Raji (cell line): ENCODE data around the gene GALNT2.

Experiments used
- POLR2A ChIP-seq: IDR thresholded peaks from 2 replicates; pipeline ENCODE4 v1.6.1; 2011; ENCODE audit warnings: low read depth, low read length, control low read depth; ENCODE audit not compliant: insufficient read depth

GALNT2 gene

DNA sequence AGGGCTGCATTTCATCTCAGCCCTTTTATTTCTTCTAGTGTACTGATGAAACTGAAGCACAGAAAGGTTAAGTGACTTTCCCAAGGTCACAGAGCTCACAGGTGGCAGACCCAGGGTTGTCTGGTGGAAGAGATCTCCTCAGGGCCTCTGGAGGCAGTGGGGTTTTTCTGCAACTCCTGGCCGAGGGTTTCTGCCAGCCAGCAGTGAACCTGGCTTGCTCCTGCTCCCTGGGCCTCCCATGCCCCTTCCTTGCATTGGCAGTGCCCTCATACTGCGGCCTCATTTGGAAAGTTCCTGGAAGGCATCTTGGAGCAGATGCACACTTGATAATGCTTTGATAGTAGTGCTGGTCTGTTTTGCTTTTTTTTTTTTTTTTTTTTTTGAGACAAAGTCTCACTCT lies 7.7 kb downstream of the GALNT2 start:
- no peak for TF ChIP-seq POLR2A

DNA sequence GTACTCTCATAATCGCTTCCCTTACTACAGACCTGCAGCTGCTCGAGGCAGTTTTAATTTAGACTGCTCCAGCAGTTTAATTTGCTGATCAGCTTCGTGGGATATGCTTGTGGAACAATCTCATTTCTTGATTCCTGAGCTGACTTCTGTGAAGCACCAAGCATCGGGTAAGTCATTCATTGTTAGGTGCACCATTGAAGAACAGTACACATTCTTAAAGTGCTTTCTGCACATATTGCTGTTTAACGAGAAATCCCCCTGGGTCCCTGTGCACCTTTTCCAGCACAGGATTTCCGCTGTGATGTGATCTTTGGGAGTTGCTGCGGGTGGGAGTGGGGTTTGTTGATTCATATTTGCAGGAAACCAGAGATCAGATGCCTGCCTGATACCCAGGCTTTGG lies 9.1 kb downstream of the GALNT2 start:
- TF ChIP-seq POLR2A: no peak

GRCh38 chr1:230077011-230077410 lies 10.0 kb downstream of the GALNT2 start:
- TF ChIP-seq POLR2A: no peak

- TF ChIP-seq POLR2A: no peak
Observed at GRCh38 chr1:230077436-230078213, 10.6 kb downstream of the GALNT2 start.

GRCh38 chr1:230079199-230080024 lies 12.4 kb downstream of the GALNT2 start:
- no peak for TF ChIP-seq POLR2A

- no peak for TF ChIP-seq POLR2A
Observed at GRCh38 chr1:230080822-230081221, 13.8 kb downstream of the GALNT2 start.

- TF ChIP-seq POLR2A: no peak
Observed at GRCh38 chr1:230081751-230082150, 14.7 kb downstream of the GALNT2 start.

DNA sequence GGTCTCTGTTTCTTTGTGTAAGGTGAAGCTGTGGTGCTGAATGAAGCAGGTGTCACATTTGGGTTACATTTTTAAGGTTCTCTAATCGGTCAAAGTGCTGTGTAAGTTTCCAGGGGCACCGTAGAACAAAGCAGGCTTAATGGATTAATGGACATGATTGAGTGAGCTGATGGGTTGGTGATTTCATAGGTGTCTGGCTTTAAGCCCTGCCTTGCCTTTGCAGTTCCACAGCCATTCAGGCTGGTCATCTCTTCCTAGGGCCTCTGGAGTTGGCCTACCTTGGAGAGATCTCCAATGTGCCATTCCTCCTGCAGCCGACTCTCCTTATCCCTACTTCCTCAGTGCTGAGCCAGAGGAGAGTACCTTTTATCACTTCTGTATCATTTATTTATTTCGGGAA lies 15.2 kb downstream of the GALNT2 start:
- no peak for TF ChIP-seq POLR2A

DNA sequence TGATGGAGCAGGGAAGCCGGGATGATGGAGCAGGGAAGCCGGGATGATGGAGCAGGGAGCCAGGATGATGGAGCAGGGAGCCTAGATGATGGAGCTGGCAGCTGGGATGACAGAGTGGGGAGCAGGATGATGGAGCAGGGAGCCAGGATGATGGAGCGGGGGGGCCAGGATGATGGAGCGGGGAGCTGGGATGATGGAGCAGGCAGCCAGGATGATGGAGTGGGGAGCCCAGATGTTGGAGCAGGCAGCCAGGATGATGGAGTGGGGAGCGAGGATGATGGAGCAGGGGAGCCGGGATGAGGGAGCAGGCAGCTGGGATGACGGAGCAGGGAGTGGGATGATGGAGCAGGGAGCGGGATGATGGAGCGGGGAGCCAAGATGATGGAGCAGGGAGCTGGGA lies 16.0 kb downstream of the GALNT2 start:
- TF ChIP-seq POLR2A: no peak

DNA sequence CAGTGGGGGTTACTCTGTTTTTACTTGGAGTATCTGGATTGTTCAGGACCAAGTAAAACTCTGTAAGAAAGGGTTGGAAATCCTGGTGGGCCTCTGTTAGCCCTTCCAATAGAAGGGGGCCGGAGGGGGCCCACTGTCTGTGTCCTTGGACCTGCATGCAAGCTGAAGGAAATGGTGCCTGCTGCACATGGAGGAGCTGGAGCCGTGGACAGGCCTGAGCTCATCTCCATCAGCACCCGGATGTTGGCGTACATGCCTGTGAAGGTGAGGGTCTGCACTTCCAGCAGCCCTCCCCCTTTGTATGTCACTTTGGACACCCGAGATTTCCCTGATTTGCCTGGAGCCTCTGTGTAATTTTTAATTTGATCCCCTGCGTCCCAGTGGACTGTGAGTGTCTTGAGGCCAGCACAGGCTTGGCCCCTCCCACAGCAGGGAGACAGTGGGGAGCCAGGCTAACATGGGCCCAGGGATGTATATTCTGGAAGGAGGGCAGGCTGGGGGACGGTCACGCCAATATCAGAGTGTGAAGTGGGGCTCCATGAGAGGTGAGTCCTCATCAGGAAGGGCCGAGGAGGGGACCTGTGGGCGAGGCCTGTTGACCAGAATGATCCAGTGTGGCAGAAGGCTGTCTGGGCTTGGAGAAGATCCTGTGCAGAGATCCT lies 16.8 kb downstream of the GALNT2 start:
- TF ChIP-seq POLR2A: no peak

DNA sequence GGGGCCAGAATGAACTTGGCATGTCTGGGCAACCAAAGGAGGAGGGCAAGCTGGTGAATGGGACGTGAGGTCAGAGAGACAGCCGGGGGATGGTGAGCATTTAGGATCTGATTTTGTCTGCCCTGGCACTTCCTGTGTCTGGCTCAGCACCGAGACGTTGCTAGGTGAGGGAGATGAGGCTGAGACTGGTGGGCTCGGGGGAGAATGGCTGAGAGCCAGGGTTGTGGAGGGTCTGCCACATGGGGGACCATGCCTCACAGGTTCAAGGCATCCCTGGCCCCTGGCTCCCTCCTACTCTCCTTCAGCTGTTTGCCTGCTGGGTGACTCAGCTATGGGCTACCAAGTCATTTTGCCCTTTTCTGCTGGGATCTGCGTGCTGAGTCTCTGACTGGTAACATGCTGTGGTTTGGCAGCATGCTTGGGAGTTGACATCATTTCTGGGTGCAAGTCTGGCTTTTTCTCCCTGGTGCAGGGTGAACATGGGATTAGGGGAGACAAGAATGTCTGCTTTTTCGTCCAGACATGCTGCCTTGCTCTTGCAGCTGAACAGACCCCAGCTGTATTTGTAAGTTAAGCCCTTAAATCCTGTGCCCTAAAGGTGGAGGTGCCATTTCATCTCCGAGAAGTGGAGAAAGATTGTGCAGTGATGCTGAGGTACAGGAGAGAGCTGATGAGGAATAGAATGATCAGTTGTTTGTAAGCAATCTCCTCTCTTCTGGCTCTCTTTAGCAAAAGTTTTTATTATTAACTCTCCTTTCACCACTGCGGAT lies 17.6 kb downstream of the GALNT2 start:
- no peak for TF ChIP-seq POLR2A

GRCh38 chr1:230085178-230085515 lies 18.1 kb downstream of the GALNT2 start:
- TF ChIP-seq POLR2A: no peak

GRCh38 chr1:230086151-230086550 lies 19.1 kb downstream of the GALNT2 start:
- TF ChIP-seq POLR2A: no peak

DNA sequence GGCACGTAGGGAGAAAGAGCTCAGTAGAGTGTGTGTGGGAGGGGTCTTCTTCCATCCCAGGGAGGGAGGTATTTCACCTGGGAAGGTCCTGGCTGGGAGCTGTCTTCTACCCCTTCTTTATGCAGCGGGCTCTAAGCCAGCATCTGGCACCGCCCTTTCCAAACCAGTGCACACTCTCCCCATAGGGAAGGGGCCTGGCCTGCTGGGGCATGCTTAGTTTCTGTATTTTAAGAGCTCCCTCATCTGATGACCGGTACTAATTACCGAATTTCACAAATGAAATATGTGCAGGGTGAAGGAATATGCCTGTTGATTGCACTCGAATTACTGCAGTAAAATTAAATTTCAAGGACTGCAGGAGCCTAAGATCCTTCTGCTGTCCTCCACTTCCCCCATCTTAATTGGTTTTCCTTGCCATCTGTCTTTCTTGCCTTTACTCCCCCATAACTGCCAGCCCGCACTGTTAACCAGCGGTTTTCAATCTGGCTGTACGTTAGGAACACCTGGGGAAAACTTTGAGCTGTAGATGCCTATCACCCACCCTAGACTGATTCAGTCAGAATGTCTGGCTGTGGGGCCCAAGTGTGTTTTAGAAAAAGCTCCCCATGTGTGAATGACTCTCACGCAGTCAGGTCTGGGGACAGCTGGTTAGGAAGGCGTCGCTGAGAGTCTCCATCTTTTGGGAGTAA lies 20.1 kb downstream of the GALNT2 start:
- TF ChIP-seq POLR2A: no peak

DNA sequence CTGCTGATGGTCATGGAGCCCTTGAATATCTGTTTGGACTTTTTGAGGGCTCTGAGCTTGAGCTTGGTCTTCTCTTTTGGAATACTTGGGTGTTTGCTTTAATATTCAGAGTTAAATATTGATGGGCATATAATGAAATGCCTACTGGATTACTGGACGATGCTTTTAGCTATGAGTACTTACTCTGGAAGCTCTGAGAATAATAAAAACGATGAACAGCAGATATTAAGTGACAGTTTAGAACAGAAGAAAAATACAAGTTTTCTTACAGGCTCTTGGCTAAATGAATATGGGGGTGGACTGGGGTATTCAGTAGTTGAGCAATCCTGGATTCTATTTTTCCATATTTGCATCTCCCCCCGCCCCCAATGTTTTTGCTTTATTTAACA lies 20.7 kb downstream of the GALNT2 start:
- TF ChIP-seq POLR2A: no peak
